PFSK-1 (cell line): ENCODE results near the gene FYCO1.

Experiments
- REST ChIP-seq, 2 experiments: IDR thresholded peaks; 2 replicates each; pipeline versions ENCODE4 v1.6.1 to v1.8.0; 2011 to 2012; ENCODE audit warnings: low read depth in 2 of 2, low read length in 2 of 2, control low read depth in 1 of 2, inconsistent platforms in 1 of 2, mild to moderate bottlenecking in 1 of 2, moderate library complexity in 1 of 2; ENCODE audit not compliant: insufficient read depth in 1 of 2
- TAF1 ChIP-seq: IDR thresholded peaks from 2 replicates; pipeline ENCODE4 v1.6.1; 2012; ENCODE audit warnings: low read length, control low read depth, borderline replicate concordance; ENCODE audit not compliant: insufficient read depth

- TF ChIP-seq REST (IDR thresholded peaks at IDR 0.05; ENCODE audit: insufficient read depth in 1 of 2, low read depth in 2 of 2, low read length in 2 of 2) (no peak), TAF1 (no peak)
Measured at GRCh38 chr3:46027021-46027705, 31.5 kb upstream of the FYCO1 start, which contains the start of gene XCR1.
